Osteocyte (in vitro differentiated cells): ENCODE data around the gene COL10A1. TPM values are rescaled to one million over a fixed set of nuclear protein-coding genes. Genes with fewer than 3 reads are reported as not detected.

Experiments
- DNase-seq: peaks from one replicate; pipeline ENCODE4 v3.0.0; 2021; ENCODE audit warnings: mixed read lengths; ENCODE audit not compliant: unreplicated experiment; ENCODE audit errors: extremely low spot score
- H3K27ac Mint-ChIP-seq: one replicate; pipeline ENCODE4 v1.8.0; 2021; ENCODE audit warnings: mild to moderate bottlenecking, mixed read lengths; ENCODE audit not compliant: unreplicated experiment
- H3K27me3 Mint-ChIP-seq: one replicate; pipeline ENCODE4 v1.8.0; 2021; ENCODE audit warnings: mixed read lengths; ENCODE audit not compliant: unreplicated experiment
- H3K36me3 Mint-ChIP-seq: one replicate; pipeline ENCODE4 v1.8.0; 2021; ENCODE audit warnings: mixed read lengths; ENCODE audit not compliant: unreplicated experiment
- H3K4me1 Mint-ChIP-seq: one replicate; pipeline ENCODE4 v1.8.0; 2021; ENCODE audit warnings: mixed read lengths; ENCODE audit not compliant: unreplicated experiment
- H3K4me3 Mint-ChIP-seq: one replicate; pipeline ENCODE4 v1.8.0; 2021; ENCODE audit warnings: mild to moderate bottlenecking, moderate library complexity, mixed read lengths; ENCODE audit not compliant: unreplicated experiment
- H3K9me3 Mint-ChIP-seq: one replicate; pipeline ENCODE4 v1.8.0; 2021; ENCODE audit warnings: mixed read lengths; ENCODE audit not compliant: unreplicated experiment
- total RNA-seq: library from RNA; stranded (reverse); gene quantifications from 2 replicates; pipeline ENCODE4 v1.2.1, GENCODE V29; 2021
- TF ChIP-seq, protein P1 (sequence below): fragments of 200-600 bp; sonication (generic); IDR thresholded peaks from 2 replicates; pipeline ENCODE4 v1.5.0; 2021; ENCODE audit warnings: antibody characterized with exemption, mild to moderate bottlenecking, moderate library complexity

COL10A1 gene
- total RNA-seq, 1 donor from 2014 or later, result not detected

DNA sequence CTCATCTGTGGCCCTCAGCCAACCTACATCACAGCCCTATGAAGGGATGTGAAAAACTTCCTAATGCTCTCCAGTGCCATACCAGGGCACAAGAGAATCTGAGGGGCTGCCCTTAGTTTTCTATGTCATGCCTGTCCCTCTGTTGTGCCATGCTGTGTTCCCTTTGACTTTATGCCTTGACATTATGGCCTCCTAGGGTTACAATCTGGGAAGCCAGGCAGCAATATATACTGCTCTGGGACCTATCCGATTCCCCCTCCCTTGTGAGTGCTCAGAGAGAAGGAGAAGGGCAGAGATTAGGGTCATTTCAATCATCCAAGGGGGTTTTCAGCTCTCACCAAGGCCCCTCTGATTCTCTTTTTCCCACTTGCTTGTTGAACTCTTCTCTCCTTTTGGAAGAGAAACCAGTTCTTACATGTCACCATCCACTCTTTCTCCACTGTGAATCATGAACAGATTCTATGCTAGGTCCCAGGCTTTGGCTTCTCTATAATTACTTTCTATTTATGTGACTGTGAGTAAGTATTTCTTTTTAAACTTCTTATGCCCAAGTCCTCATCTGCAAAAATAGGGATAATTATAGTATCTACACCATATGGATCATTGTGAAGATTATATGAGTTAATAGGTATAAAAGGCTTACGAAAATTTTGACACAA lies 51.1 kb downstream of the COL10A1 start:
- TF ChIP-seq, protein P1, sequence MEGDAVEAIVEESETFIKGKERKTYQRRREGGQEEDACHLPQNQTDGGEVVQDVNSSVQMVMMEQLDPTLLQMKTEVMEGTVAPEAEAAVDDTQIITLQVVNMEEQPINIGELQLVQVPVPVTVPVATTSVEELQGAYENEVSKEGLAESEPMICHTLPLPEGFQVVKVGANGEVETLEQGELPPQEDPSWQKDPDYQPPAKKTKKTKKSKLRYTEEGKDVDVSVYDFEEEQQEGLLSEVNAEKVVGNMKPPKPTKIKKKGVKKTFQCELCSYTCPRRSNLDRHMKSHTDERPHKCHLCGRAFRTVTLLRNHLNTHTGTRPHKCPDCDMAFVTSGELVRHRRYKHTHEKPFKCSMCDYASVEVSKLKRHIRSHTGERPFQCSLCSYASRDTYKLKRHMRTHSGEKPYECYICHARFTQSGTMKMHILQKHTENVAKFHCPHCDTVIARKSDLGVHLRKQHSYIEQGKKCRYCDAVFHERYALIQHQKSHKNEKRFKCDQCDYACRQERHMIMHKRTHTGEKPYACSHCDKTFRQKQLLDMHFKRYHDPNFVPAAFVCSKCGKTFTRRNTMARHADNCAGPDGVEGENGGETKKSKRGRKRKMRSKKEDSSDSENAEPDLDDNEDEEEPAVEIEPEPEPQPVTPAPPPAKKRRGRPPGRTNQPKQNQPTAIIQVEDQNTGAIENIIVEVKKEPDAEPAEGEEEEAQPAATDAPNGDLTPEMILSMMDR, result no peak
- Mint-ChIP-seq H3K4me1 (peaks cover 5% of the 10 kb centered on the region), H3K9me3 (no peaks in the 10 kb centered on the region), H3K36me3 (no peaks in the 10 kb centered on the region), H3K27ac (no peak overlapping the region), H3K27me3 (no peaks in the 10 kb centered on the region), H3K4me3 (no peak overlapping the region)
- no peak for DNase-seq

- H3K4me1 Mint-ChIP-seq, result peaks cover 6% of the 10 kb centered on the region
- TF ChIP-seq, protein P1, result no peak
- no peaks in the 10 kb centered on the region for H3K36me3 Mint-ChIP-seq
- no peak overlapping the region for H3K27ac Mint-ChIP-seq
- no peak overlapping the region for H3K4me3 Mint-ChIP-seq
- no peaks in the 10 kb centered on the region for H3K27me3 Mint-ChIP-seq
- DNase-seq, result no peak
- no peaks in the 10 kb centered on the region for H3K9me3 Mint-ChIP-seq
These were observed 52.0 kb downstream of the COL10A1 start for GRCh38 chr6:116073765-116074440.

GRCh38 chr6:116072368-116072767 lies 53.6 kb downstream of the COL10A1 start:
- no peaks in the 10 kb centered on the region for H3K27me3 Mint-ChIP-seq
- TF ChIP-seq, protein P1, result no peak
- no peak for DNase-seq
- H3K27ac Mint-ChIP-seq, result no peak overlapping the region
- no peak overlapping the region for H3K4me3 Mint-ChIP-seq
- H3K4me1 Mint-ChIP-seq, result peaks cover 6% of the 10 kb centered on the region
- H3K36me3 Mint-ChIP-seq, result no peaks in the 10 kb centered on the region
- no peaks in the 10 kb centered on the region for H3K9me3 Mint-ChIP-seq

- H3K36me3 Mint-ChIP-seq, result no peaks in the 10 kb centered on the region
- DNase-seq, result no peak
- no peaks in the 10 kb centered on the region for H3K27me3 Mint-ChIP-seq
- H3K9me3 Mint-ChIP-seq, result no peaks in the 10 kb centered on the region
- TF ChIP-seq, protein P1, result no peak
- H3K4me3 Mint-ChIP-seq, result no peak overlapping the region
- H3K27ac Mint-ChIP-seq, result no peak overlapping the region
- H3K4me1 Mint-ChIP-seq, result peaks cover 6% of the 10 kb centered on the region
These were observed 55.1 kb downstream of the COL10A1 start for GRCh38 chr6:116070616-116071389.

- Mint-ChIP-seq H3K4me3 (no peak overlapping the region), H3K36me3 (no peaks in the 10 kb centered on the region), H3K9me3 (no peaks in the 10 kb centered on the region), H3K27ac (no peak overlapping the region), H3K27me3 (no peaks in the 10 kb centered on the region), H3K4me1 (peaks cover 6% of the 10 kb centered on the region)
- no peak for DNase-seq
- TF ChIP-seq, protein P1, result no peak
These were observed 55.8 kb downstream of the COL10A1 start for GRCh38 chr6:116070101-116070500.
